ENCODE results near the gene IPO13. TPM values are rescaled to one million over a fixed set of nuclear protein-coding genes. Genes with fewer than 3 reads are reported as not detected.

The IPO13 gene
- polyA plus RNA-seq, 1 of the 3 experiments (the other 2 are of a cell fraction), result 15.5 TPM

DNA sequence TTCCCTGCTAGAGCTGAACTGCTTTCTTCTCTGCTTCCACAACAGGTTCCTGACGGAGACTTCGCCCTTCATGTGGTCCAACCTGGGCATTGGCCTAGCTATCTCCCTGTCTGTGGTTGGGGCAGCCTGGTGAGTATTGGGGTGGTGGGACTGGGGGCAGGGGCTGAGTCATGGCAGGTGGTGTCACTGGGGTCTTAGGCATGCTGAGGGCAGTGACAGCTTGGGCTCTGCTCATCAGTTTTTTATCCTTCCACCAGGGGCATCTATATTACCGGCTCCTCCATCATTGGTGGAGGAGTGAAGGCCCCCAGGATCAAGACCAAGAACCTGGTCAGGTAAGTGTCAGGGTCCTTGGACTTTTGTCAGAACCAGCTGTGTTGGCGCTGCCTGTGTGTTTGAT lies 29.3 kb downstream of the IPO13 start (continued):
- TF ChIP-seq JUND (IDR thresholded peaks at IDR 0.05), result no peak
- no peak for TF ChIP-seq TAF1 (IDR thresholded peaks at IDR 0.05; ENCODE audit: borderline replicate concordance, low read depth, low read length)
- TF ChIP-seq, protein P1, sequence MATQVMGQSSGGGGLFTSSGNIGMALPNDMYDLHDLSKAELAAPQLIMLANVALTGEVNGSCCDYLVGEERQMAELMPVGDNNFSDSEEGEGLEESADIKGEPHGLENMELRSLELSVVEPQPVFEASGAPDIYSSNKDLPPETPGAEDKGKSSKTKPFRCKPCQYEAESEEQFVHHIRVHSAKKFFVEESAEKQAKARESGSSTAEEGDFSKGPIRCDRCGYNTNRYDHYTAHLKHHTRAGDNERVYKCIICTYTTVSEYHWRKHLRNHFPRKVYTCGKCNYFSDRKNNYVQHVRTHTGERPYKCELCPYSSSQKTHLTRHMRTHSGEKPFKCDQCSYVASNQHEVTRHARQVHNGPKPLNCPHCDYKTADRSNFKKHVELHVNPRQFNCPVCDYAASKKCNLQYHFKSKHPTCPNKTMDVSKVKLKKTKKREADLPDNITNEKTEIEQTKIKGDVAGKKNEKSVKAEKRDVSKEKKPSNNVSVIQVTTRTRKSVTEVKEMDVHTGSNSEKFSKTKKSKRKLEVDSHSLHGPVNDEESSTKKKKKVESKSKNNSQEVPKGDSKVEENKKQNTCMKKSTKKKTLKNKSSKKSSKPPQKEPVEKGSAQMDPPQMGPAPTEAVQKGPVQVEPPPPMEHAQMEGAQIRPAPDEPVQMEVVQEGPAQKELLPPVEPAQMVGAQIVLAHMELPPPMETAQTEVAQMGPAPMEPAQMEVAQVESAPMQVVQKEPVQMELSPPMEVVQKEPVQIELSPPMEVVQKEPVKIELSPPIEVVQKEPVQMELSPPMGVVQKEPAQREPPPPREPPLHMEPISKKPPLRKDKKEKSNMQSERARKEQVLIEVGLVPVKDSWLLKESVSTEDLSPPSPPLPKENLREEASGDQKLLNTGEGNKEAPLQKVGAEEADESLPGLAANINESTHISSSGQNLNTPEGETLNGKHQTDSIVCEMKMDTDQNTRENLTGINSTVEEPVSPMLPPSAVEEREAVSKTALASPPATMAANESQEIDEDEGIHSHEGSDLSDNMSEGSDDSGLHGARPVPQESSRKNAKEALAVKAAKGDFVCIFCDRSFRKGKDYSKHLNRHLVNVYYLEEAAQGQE (IDR thresholded peaks at IDR 0.05; ENCODE audit: low read depth, low read length), result no peak
- TF ChIP-seq TEAD4 (IDR thresholded peaks at IDR 0.05; ENCODE audit: borderline replicate concordance, insufficient read depth), result no peak
- TF ChIP-seq, protein P2, sequence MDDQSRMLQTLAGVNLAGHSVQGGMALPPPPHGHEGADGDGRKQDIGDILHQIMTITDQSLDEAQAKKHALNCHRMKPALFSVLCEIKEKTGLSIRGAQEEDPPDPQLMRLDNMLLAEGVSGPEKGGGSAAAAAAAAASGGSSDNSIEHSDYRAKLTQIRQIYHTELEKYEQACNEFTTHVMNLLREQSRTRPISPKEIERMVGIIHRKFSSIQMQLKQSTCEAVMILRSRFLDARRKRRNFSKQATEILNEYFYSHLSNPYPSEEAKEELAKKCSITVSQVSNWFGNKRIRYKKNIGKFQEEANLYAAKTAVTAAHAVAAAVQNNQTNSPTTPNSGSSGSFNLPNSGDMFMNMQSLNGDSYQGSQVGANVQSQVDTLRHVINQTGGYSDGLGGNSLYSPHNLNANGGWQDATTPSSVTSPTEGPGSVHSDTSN (IDR thresholded peaks at IDR 0.05), result no peak
- no peak for TF ChIP-seq MXI1 (IDR thresholded peaks at IDR 0.05; ENCODE audit: low read depth, low read length)
- no peak for TF ChIP-seq RFX5 (IDR thresholded peaks at IDR 0.05; ENCODE audit: low read length)

DNA sequence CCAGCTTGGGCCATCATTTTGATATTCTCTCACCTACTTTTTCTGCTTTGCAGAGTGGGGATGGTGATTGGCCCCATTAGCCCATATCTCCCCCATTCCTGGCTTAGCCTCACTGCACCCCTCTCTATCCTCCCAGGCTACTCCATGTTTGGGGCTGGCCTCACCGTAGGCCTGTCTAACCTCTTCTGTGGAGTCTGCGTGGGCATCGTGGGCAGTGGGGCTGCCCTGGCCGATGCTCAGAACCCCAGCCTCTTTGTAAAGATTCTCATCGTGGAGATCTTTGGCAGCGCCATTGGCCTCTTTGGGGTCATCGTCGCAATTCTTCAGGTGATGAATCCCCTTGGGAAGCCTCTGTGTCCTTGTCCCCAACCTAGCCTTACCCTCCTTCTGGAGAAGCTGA lies 30.1 kb downstream of the IPO13 start:
- Histone ChIP-seq H3K27me3 (ENCODE audit: insufficient read depth) (no peaks in the 10 kb centered on the region), H3K36me3 (replicated peaks in 1 of 2; ENCODE audit: control insufficient read depth in 1 of 2, insufficient read depth in 2 of 2, low read length in 1 of 2) (peaks cover 16 to 42% of the 10 kb centered on the region in 2 experiments), H3K4me3 (ENCODE audit: low read depth in 2 of 2, low read length in 1 of 2) (no peak overlapping the region), H2AFZ (ENCODE audit: low read depth) (no peak overlapping the region), H4K20me1 (ENCODE audit: insufficient read depth) (peaks cover 17% of the 10 kb centered on the region), H3K4me1 (ENCODE audit: control insufficient read depth in 1 of 2, insufficient read depth in 2 of 2, low read depth in 1 of 2, low read length in 1 of 2) (peaks cover 8 to 50% of the 10 kb centered on the region in 2 experiments; a peak in 1 of 4 replicates), H3K27ac (ENCODE audit: low read depth in 2 of 2, low read length in 1 of 2) (no peak overlapping the region), H3K79me2 (ENCODE audit: insufficient read depth) (peaks cover 64% of the 10 kb centered on the region), H3K9me2 (no peaks in the 10 kb centered on the region), H3K4me2 (0 out of 2 replicates have a peak overlapping the region, but pooled peaks have one; percentile 88), H3K9me3 (no peaks in the 10 kb centered on the region), H3K9ac (no peak overlapping the region), H3F3A (replicated peaks; ENCODE audit: insufficient read depth) (peaks cover 9% of the 10 kb centered on the region)
- ChIA-PET POLR2A (interaction anchor here (1.8 kb wide), 1 partner anchor 19 kb away, joined by 5 read pairs; no protein-coding TSS in a partner anchor), CTCF (interaction anchor here (1.0 to 2.4 kb wide), 4 partner anchors 26 to 447 kb away, joined by 3 to 10 read pairs (median 6); no protein-coding TSS in a partner anchor)
- no peak for DNase-seq
- 97% methylated on average over 8 of the region's 8 CpGs for WGBS (ENCODE audit: low lambda C conversion rate)
- TF ChIP-seq CHD2 (IDR thresholded peaks at IDR 0.05; ENCODE audit: low read length, partially characterized antibody) (no peak), RCOR1 (IDR thresholded peaks at IDR 0.05; ENCODE audit: low read length) (no peak), TCF12 (IDR thresholded peaks at IDR 0.05) (no peak), SIN3A (IDR thresholded peaks at IDR 0.05; ENCODE audit: borderline replicate concordance, low read depth, low read length) (no peak), RXRA (IDR thresholded peaks at IDR 0.05; ENCODE audit: borderline replicate concordance, low read depth) (no peak), MXI1 (IDR thresholded peaks at IDR 0.05; ENCODE audit: low read depth, low read length) (no peak), RAD21 (IDR thresholded peaks at IDR 0.05; ENCODE audit: low read length) (no peak), FOXJ3 (CRISPR knock-in tag; IDR thresholded peaks at IDR 0.05) (no peak), EP300 (IDR thresholded peaks at IDR 0.05; ENCODE audit: borderline replicate concordance in 1 of 2, low read depth in 1 of 2, low read length in 1 of 2) (no peak), FOSL2 (IDR thresholded peaks at IDR 0.05; ENCODE audit: borderline replicate concordance, low read depth) (no peak), SMC3 (IDR thresholded peaks at IDR 0.05; ENCODE audit: low read depth, low read length) (no peak), ELF1 (IDR thresholded peaks at IDR 0.05) (no peak), NFIC (IDR thresholded peaks at IDR 0.05; ENCODE audit: borderline replicate concordance) (no peak), TEAD4 (IDR thresholded peaks at IDR 0.05; ENCODE audit: borderline replicate concordance, insufficient read depth) (no peak)
- TF ChIP-seq, protein P3, sequence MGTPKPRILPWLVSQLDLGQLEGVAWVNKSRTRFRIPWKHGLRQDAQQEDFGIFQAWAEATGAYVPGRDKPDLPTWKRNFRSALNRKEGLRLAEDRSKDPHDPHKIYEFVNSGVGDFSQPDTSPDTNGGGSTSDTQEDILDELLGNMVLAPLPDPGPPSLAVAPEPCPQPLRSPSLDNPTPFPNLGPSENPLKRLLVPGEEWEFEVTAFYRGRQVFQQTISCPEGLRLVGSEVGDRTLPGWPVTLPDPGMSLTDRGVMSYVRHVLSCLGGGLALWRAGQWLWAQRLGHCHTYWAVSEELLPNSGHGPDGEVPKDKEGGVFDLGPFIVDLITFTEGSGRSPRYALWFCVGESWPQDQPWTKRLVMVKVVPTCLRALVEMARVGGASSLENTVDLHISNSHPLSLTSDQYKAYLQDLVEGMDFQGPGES (IDR thresholded peaks at IDR 0.05; ENCODE audit: low read depth, low read length), result no peak
- TF ChIP-seq, protein P1 (IDR thresholded peaks at IDR 0.05; ENCODE audit: low read depth, low read length), result no peak
- TF ChIP-seq, protein P4, sequence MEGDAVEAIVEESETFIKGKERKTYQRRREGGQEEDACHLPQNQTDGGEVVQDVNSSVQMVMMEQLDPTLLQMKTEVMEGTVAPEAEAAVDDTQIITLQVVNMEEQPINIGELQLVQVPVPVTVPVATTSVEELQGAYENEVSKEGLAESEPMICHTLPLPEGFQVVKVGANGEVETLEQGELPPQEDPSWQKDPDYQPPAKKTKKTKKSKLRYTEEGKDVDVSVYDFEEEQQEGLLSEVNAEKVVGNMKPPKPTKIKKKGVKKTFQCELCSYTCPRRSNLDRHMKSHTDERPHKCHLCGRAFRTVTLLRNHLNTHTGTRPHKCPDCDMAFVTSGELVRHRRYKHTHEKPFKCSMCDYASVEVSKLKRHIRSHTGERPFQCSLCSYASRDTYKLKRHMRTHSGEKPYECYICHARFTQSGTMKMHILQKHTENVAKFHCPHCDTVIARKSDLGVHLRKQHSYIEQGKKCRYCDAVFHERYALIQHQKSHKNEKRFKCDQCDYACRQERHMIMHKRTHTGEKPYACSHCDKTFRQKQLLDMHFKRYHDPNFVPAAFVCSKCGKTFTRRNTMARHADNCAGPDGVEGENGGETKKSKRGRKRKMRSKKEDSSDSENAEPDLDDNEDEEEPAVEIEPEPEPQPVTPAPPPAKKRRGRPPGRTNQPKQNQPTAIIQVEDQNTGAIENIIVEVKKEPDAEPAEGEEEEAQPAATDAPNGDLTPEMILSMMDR (IDR thresholded peaks at IDR 0.05), result no peak

All from SK-N-SH (cell line).